Uterus (tissue), 2 donors: ENCODE data around the gene WDR38.

Experiments used
- CTCF ChIP-seq, 4 experiments: fragments of 200-600 bp in 2 of 4; fragments of 450-650 bp in 2 of 4; sonication (generic) in 2 of 4; IDR thresholded peaks; one replicate each; pipeline ENCODE4 v1.5.1; 2016 to 2019; ENCODE audit warnings: antibody characterized with exemption in 4 of 4, mild to moderate bottlenecking in 2 of 4, moderate library complexity in 1 of 4
- POLR2A ChIP-seq, 2 donors: fragments of 450-650 bp; IDR thresholded peaks; one replicate each; pipeline ENCODE4 v1.6.1; 2016; ENCODE audit warnings: antibody characterized with exemption in 2 of 2, mild to moderate bottlenecking in 1 of 2, moderate library complexity in 1 of 2

- TF ChIP-seq CTCF (IDR thresholded peaks at IDR 0.05) (peak in 3 of 4 experiments; percentile 8 to 19 (median 15)), POLR2A (IDR thresholded peaks at IDR 0.05) (peak; percentile 75 to 95)
Observed at GRCh38 chr9:124861342-124862229, 8.3 kb downstream of the WDR38 start, which contains the start of the genes ARPC5L and RPL35.
